Right renal cortex interstitium (tissue), 3 donors: ENCODE measurements around the gene CD81. TPM values are rescaled to one million over a fixed set of nuclear protein-coding genes. Genes with fewer than 3 reads are reported as not detected.

Experiments used
- DNase-seq, 3 donors: peaks; one replicate each; pipeline ENCODE4 v3.0.0-alpha.2; 2013; ENCODE audit warnings: low read depth in 3 of 3, low spot score in 2 of 3
- polyA plus RNA-seq, 3 donors: library from polyadenylated mRNA; unstranded; fragments of 120-200 nt; gene quantifications; one replicate each; pipeline ENCODE4 v1.2.1, GENCODE V29; 2013; ENCODE audit not compliant: insufficient read length in 3 of 3

The CD81 gene
- polyA plus RNA-seq, 3 donors, result 535 to 636 (median 610) TPM

- no peak for DNase-seq
Measured at GRCh38 chr11:2432628-2433071, 55.5 kb downstream of the CD81 start.

DNA sequence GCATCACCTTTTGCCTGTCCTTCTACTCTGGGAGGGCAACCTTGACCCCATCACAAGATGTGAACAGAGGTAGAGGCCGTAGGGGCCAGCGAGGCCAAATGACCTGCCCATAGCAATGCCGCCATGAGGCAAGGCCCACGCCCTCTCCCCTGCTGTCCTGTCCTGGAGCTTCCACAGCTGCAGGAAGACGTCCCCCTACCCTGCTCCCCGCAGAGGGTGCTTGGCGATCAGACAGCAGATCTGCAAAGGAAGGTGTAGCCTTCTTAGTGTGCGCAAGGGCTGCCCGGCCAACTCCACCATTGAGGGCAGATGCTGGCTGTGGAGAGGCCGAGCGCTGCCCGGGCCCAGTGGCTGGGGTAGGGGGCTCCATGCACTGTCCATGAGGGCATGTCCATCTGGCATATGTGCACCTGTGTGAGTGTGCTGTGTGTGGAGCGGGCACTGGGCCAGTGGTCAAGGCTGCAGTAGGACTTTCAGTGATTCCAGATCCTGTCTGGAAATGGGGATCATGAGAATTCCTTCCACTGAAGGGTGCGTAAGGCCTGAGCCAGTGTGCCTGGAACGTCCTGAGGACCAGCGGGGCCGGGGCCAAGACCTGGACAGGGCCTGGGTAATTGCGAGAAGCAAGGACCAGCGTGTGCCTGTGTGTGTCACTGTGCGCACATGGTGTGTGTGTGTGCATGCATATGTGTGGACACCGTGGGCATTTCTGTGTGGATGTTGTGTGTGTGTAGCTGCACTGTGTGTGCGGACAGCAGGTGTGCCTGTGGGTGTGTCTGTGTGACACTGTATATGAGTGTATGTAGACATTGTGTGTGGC is 56.2 kb downstream of the CD81 start:
- no peak for DNase-seq

- no peak for DNase-seq
Measured at GRCh38 chr11:2434008-2434407, 56.9 kb downstream of the CD81 start.

DNA sequence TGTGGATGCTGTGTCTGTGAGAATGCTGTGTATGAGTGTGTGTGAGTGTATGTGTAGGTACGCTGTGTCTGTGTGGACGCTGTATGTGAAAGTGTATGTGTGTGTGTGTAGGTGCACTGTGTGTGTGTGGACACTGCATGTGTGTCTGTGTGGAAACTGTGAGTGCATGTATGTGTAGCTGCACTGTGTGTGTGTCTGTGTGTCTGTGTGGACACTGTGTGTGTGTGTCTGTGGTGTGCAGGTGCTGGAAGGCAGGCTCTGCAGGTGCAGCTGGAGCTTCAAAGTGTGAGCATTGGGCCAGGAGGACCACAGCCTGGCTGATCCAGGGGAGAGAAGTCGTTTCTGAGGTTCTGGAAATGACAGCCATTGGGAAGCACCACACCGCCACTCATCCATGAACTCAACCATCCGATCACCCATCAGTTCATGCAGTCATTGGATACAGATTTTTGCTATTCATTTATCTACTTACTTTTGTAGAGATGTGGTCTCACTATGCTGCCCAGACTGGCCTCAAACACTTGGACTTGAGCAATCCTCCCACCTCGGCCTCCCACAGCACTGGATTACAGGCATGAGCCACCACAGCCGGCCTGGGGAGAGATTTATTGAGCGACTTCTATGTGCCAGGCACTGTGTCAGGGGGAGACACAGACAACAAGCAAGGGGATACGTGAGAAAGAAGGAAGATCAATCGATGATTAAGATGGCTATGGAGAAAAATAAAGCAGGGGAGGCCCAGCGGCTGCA is 57.6 kb downstream of the CD81 start:
- DNase-seq, result no peak

- DNase-seq, result no peak
Measured at GRCh38 chr11:2435288-2436012, 58.3 kb downstream of the CD81 start.

DNA sequence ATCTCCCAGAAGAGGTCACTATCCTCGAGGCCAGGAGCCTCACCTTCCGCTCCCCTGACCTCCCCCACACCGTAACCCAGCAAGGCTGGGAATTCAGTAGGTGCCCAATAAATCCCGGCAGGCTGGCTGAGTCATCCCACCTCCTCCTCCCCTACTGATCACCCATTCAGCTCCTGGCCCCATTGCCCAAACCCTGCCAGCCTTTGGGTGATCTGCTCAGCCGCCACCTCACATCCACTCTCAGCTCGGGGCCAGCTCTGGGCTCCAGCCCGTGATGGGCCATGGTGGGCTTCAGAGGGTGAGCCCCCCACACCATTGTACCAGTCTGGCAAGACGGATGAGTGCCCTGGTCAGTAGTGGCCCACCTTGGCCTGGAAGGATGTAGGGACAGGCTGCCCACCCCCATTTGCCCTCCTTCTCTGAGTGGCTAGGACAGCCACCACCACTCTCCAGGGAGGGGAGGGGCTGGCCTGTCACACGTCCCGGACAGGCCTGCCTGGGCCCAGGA is 59.0 kb downstream of the CD81 start:
- no peak for DNase-seq

DNA sequence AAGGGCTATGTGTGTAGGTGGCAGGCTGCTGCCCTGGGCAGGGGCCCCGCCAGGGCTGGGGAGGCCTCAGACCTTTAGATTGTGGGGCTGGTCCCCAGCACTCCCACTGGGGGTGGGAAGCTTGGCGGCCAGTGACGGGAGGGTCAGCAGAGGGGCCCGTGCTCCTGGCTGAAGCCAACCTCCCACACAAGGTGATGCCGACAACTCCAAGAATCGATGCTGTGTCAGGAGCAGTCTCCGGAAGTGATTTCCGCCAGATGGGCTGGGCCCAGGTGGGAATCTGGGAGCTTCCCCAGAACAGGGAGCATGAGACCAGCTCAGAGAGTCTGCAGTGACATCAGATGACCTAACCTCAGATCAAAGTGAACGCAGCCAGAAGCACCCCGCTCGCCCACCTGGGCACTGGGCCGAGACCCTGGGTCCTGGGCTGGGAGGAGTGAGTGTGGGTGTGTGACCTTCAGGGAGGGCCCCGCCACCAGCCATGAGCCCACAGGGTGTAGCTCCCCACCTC is 59.5 kb downstream of the CD81 start:
- no peak for DNase-seq

DNA sequence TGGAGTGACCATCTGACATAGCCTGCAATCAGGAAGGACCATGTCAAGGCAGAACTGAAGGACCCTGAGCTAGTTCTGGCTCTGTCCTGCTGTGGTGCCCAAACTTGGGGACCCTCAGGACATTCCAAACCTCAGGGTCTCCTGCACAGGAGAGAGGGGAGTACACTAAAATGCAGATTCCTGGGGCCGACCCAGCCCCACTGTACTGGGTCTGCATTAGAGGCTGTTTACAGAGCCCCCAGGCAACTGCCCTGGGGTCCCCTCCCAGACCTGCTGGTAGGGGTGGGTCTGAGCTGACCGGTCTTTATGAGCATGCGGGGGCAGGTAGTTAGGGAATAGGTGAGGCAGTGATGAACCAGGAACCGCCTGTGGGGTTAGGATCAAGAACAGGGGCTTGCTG is 60.4 kb downstream of the CD81 start:
- no peak for DNase-seq

DNA sequence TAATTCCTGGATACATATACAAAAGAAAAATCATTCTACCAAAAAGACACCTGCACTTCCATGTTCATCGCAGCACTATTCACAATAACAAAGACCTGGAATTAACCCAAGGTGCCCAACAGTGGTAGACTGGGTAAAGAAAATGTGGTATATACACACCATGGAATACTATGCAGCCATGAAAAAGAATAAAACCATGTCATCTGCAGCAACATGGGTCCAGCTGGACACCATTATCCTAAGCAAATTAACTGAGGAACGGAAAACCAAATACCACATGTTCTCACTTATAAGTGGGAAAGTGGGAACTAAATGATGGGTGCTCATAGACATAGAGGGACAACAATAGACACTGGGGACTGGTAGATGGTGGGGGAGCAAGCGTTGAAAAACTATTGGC is 62.7 kb downstream of the CD81 start:
- no peak for DNase-seq

DNA sequence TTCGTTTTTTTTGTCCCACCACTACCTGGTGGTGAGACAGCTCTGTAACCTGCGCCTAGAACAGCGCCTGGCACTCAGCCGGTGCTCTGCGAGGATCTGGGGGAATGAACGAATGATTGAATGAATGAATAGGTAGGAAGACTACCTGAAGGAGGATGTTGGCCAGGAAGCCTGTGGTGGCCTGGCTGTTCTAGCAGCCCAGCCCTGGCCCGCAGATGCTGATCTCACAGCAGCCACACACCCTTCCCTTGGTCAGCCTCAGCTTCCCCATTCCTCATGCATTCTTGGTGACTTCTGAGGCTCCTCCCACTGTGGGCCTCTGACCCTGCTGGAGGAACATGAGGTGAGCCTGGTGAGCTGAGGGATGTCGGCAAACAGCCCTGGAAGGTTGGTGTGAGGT is 63.5 kb downstream of the CD81 start:
- no peak for DNase-seq

- no peak for DNase-seq
Measured at GRCh38 chr11:2441171-2441570, 64.1 kb downstream of the CD81 start.

GRCh38 chr11:2442589-2442988 is 65.5 kb downstream of the CD81 start:
- DNase-seq, result no peak

GRCh38 chr11:2443406-2443805 is 66.3 kb downstream of the CD81 start:
- no peak for DNase-seq

DNA sequence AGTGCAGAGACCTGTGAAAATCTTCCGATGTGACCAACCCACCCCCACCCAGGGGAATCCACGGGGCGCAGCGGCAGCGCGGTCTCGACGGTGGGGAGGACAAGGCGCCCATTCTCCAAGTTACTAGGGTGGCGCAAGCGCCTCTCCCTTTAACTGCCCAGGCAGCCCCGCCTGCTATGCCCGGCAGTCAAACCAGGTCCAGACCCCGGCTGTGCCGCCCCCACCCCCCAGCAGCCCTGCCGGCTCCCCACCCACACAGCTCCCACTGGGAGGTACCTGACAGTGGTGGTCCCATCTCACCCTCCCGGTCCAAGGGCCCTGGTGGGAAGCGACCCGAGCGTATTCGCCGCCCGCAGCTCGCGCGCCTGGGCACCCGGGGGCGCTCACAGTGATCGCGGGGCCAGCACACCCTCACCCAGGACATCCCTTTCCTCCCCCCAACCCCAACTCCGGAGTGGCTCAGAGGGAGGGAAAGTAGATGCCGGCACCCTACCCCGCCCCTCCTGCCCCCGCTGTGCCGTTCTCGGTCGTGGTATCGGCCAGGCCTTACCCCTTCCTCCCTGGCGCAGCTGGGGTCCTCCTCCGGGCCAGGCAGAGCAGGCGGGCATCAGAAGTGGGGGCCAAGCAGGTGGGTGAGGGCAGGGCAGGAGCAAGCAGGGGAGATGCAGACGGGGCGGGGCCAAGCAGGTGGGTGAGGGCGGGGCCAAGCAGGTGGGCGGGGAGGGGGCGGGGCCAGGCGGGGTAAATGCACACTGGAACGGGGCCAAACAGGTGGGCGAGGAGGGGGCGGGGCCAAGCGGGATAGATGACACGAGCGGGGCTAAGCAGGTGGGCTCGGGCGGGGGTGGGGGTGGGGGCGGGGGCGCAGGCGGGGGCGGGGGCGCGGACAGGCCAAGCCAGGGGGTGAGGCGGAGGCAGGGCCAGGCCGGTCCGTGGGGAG is 67.0 kb downstream of the CD81 start, which contains the start of gene TRPM5:
Gene TRPM5 (minus strand): TSS at position 634 of the 940 bp plus-strand sequence. CDS start 21,478 bp downstream, outside the sequence.
- no peak for DNase-seq

GRCh38 chr11:2444821-2445745 is 68.0 kb downstream of the CD81 start, which contains the start of gene KCNQ1:
Gene KCNQ1, plus strand, starts transcription at chr11:2445008. Its CDS starts 91 bp downstream, at chr11:2445099.
- no peak for DNase-seq

DNA sequence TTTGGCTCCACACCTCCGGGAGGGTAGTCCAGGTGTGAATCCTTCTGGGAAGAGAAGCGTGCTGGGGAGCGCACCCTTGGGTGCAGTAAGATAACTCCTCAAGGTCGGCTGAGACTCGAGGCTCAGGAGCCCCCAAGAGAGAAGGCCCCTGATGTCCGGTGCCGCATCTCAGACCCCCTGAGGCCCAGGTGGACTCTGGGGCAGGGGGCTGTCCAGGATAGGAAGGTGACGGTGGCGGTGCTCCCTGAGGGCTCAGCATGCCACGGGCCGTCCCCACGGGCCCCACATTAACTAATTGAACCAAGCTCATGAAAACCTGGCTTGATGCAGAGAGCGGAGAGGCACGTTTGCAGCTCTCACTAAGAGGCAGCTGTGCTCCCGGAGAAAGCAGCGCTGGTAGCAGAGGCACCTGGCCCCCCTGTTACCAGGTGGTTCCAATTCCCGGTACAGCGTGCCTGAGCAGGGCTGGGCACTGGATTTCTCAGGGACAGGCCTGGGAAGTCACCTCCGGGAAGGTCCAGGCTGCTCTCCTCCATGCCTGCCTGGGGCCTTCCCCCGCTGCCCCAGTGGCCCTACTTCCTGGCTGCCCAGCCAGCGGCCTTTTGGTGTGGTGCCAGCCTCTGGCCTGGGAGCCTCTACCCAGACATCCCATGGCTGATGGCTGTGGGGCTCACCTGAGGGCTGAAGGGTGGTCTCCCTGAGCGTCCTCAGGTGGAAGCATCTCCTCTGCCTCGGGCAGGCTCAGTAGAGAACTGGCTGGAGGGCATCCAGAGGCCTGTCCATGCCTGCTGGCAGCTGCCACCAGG is 68.8 kb downstream of the CD81 start:
- no peak for DNase-seq

GRCh38 chr11:2446590-2447252 is 69.6 kb downstream of the CD81 start:
- no peak for DNase-seq
